ENCODE results near the gene WDFY3.

The WDFY3 gene

DNA sequence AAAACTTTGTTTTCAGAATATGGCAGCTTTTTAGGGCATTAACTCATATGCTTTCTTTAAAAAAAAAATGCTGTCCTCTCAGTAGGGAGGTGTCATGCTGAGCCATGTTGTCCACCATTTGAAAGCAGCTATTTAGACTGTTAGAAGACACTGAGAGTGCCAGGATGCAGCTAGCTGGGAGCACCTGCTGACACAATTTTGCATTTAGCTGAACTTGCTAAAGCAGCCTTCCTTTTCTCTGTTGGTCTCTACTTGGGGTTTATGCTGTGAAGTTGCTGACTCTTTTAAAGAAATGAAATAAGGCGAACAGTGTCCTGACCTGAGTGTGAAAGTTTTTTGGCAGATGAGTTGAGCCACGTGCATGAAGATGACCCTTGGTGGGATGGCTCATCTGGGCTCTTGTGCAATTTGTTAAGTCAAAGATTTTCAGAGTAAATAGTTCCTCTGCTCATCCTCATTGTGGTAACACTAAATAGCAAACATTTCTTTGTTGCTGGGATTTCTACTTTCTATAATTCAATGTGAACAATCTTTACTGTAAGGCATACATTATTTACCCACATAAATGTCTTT lies 319.1 kb downstream of the WDFY3 start:
- WGBS = 21% methylated on average over 2 of the region's 2 CpGs
- Histone ChIP-seq H3K9ac (ENCODE audit: low read depth, low read length) (no peak overlapping the region; the same call in 1 of the 2 replicates), H3K4me3 (ENCODE audit: low read length) (no peak overlapping the region)

DNA sequence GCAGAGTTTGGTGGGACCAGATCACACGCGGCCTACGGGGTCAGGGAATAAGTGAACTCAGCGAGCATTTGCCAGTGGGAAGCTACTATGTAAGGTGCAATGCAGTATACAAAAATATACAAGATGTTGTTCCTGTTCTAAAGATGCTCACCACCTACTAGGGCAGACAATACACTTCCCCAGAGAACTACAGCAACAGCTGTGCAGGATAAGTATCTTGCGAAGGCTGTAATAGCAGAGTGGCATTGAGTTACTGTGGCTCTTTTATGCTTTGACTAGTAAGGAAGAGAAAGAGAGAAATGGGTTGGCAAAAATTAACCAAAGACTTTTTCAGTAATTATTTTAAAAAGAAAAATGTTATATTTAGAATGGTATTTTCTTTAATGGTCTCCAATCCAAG lies 322.4 kb downstream of the WDFY3 start:
- Histone ChIP-seq H3K4me3 (ENCODE audit: low read length) (no peak overlapping the region), H3K27ac (ENCODE audit: low read depth, low read length) (no peak overlapping the region), H3K36me3 (ENCODE audit: insufficient read depth, low read length) (peaks cover 27% of the 10 kb centered on the region), H3K9me3 (ENCODE audit: insufficient read depth, low read depth, low read length) (no peaks in the 10 kb centered on the region), H3K27me3 (ENCODE audit: insufficient read depth, low read length) (no peaks in the 10 kb centered on the region), H3K9ac (ENCODE audit: low read depth, low read length) (no peak overlapping the region), H3K4me1 (ENCODE audit: insufficient read depth, low read length) (peaks cover 31% of the 10 kb centered on the region)
- WGBS = 95% methylated on average over 5 of the region's 5 CpGs

More for the DNA sequence above, 319.1 kb downstream of the WDFY3 start:
- Histone ChIP-seq H3K36me3 (ENCODE audit: insufficient read depth, low read length) (peaks cover 28% of the 10 kb centered on the region), H3K27ac (ENCODE audit: low read depth, low read length) (peak overlapping the region; percentile 54; the same call in 1 of the 2 replicates), H3K27me3 (ENCODE audit: insufficient read depth, low read length) (no peaks in the 10 kb centered on the region), H3K4me1 (ENCODE audit: insufficient read depth, low read length) (peaks cover 38% of the 10 kb centered on the region), H3K9me3 (ENCODE audit: insufficient read depth, low read depth, low read length) (no peaks in the 10 kb centered on the region)

GRCh38 chr4:84639145-84639544 lies 327.3 kb downstream of the WDFY3 start:
- H3K36me3 ChIP-seq (ENCODE audit: insufficient read depth, low read length) = peaks cover 30% of the 10 kb centered on the region
- H3K27ac ChIP-seq (ENCODE audit: low read depth, low read length) = no peak overlapping the region
- no peak overlapping the region for H3K9ac ChIP-seq (ENCODE audit: low read depth, low read length)
- H3K9me3 ChIP-seq (ENCODE audit: insufficient read depth, low read depth, low read length) = no peaks in the 10 kb centered on the region
- no peaks in the 10 kb centered on the region for H3K27me3 ChIP-seq (ENCODE audit: insufficient read depth, low read length)
- WGBS = 65% methylated on average over 1 of the region's 1 CpG
- H3K4me1 ChIP-seq (ENCODE audit: insufficient read depth, low read length) = no peaks in the 10 kb centered on the region
- no peak overlapping the region for H3K4me3 ChIP-seq (ENCODE audit: low read length)

DNA sequence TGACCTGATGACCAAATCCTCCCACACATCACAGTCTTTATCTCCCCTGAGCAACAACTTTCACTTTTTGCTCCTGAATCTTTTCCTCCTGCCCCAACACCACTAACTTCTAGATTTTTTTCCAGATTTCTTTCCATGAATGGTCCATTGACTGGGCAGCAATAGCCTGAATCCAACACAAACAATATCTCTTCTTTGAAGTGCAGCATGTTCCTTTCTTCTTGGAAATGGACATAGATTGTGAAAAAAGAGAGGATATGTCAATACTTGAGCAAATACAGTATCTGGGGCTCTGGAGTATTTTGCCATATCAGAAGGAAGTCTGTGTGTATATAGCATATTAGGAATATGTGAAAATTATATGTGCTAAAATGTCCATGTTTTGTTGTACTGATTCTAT lies 328.4 kb downstream of the WDFY3 start:
- peaks cover 26% of the 10 kb centered on the region for H3K36me3 ChIP-seq (ENCODE audit: insufficient read depth, low read length)
- no peak overlapping the region for H3K27ac ChIP-seq (ENCODE audit: low read depth, low read length)
- no peaks in the 10 kb centered on the region for H3K9me3 ChIP-seq (ENCODE audit: insufficient read depth, low read depth, low read length)
- no peaks in the 10 kb centered on the region for H3K4me1 ChIP-seq (ENCODE audit: insufficient read depth, low read length)
- no peak overlapping the region for H3K9ac ChIP-seq (ENCODE audit: low read depth, low read length)
- no peaks in the 10 kb centered on the region for H3K27me3 ChIP-seq (ENCODE audit: insufficient read depth, low read length)
- H3K4me3 ChIP-seq (ENCODE audit: low read length) = no peak overlapping the region

DNA sequence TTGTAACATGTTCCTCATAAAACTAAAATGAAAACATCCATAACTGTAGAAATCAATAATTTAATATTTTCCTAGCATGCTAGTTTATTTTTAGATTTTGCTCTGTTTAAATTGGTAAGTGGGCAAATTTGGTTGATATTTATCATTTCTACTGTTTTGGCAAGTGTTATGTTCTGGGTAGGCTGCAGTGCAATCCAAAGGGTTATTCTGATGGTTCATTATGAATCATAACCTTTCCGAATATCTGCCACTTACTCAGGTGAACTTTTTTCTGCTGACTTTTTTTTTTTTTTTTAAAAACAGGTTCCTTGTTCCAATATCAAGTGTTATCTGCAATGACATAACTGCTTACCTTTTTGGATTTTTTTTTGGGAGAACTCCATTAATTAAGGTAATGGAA lies 331.5 kb downstream of the WDFY3 start:
- no peak overlapping the region for H3K27ac ChIP-seq (ENCODE audit: low read depth, low read length)
- H3K4me3 ChIP-seq (ENCODE audit: low read length) = no peak overlapping the region
- H3K9me3 ChIP-seq (ENCODE audit: insufficient read depth, low read depth, low read length) = no peaks in the 10 kb centered on the region
- H3K36me3 ChIP-seq (ENCODE audit: insufficient read depth, low read length) = peaks cover 8% of the 10 kb centered on the region
- H3K27me3 ChIP-seq (ENCODE audit: insufficient read depth, low read length) = no peaks in the 10 kb centered on the region
- WGBS = 94% methylated on average over 1 of the region's 1 CpG
- H3K4me1 ChIP-seq (ENCODE audit: insufficient read depth, low read length) = no peaks in the 10 kb centered on the region
- no peak overlapping the region for H3K9ac ChIP-seq (ENCODE audit: low read depth, low read length)

GRCh38 chr4:84632092-84632491 lies 334.4 kb downstream of the WDFY3 start:
- no peak overlapping the region for H3K9ac ChIP-seq (ENCODE audit: low read depth, low read length)
- no peaks in the 10 kb centered on the region for H3K9me3 ChIP-seq (ENCODE audit: insufficient read depth, low read depth, low read length)
- H3K27me3 ChIP-seq (ENCODE audit: insufficient read depth, low read length) = no peaks in the 10 kb centered on the region
- H3K4me1 ChIP-seq (ENCODE audit: insufficient read depth, low read length) = no peaks in the 10 kb centered on the region
- no peak overlapping the region for H3K27ac ChIP-seq (ENCODE audit: low read depth, low read length)
- WGBS = 100% methylated on average over 2 of the region's 2 CpGs
- no peak overlapping the region for H3K4me3 ChIP-seq (ENCODE audit: low read length)
- H3K36me3 ChIP-seq (ENCODE audit: insufficient read depth, low read length) = peaks cover 5% of the 10 kb centered on the region

GRCh38 chr4:84631573-84631972 lies 334.9 kb downstream of the WDFY3 start:
- no peaks in the 10 kb centered on the region for H3K27me3 ChIP-seq (ENCODE audit: insufficient read depth, low read length)
- WGBS = 98% methylated on average over 2 of the region's 3 CpGs
- H3K4me1 ChIP-seq (ENCODE audit: insufficient read depth, low read length) = no peaks in the 10 kb centered on the region
- no peak overlapping the region for H3K27ac ChIP-seq (ENCODE audit: low read depth, low read length)
- no peaks in the 10 kb centered on the region for H3K9me3 ChIP-seq (ENCODE audit: insufficient read depth, low read depth, low read length)
- peaks cover 5% of the 10 kb centered on the region for H3K36me3 ChIP-seq (ENCODE audit: insufficient read depth, low read length)
- no peak overlapping the region for H3K4me3 ChIP-seq (ENCODE audit: low read length)
- no peak overlapping the region for H3K9ac ChIP-seq (ENCODE audit: low read depth, low read length)

GRCh38 chr4:84626673-84627072 lies 339.8 kb downstream of the WDFY3 start:
- WGBS = 91% methylated on average over 5 of the region's 5 CpGs
- H3K27ac ChIP-seq (ENCODE audit: low read depth, low read length) = no peak overlapping the region
- peaks cover 8% of the 10 kb centered on the region for H3K4me1 ChIP-seq (ENCODE audit: insufficient read depth, low read length)
- H3K9ac ChIP-seq (ENCODE audit: low read depth, low read length) = no peak overlapping the region
- H3K4me3 ChIP-seq (ENCODE audit: low read length) = no peak overlapping the region
- H3K27me3 ChIP-seq (ENCODE audit: insufficient read depth, low read length) = no peaks in the 10 kb centered on the region
- no peaks in the 10 kb centered on the region for H3K9me3 ChIP-seq (ENCODE audit: insufficient read depth, low read depth, low read length)
- H3K36me3 ChIP-seq (ENCODE audit: insufficient read depth, low read length) = no peaks in the 10 kb centered on the region; the same call in 1 of the 2 replicates

- Histone ChIP-seq H3K9ac (ENCODE audit: low read depth, low read length) (no peak overlapping the region), H3K27ac (ENCODE audit: low read depth, low read length) (no peak overlapping the region), H3K4me1 (ENCODE audit: insufficient read depth, low read length) (peaks cover 8% of the 10 kb centered on the region), H3K9me3 (ENCODE audit: insufficient read depth, low read depth, low read length) (no peaks in the 10 kb centered on the region), H3K27me3 (ENCODE audit: insufficient read depth, low read length) (no peaks in the 10 kb centered on the region), H3K4me3 (ENCODE audit: low read length) (no peak overlapping the region), H3K36me3 (ENCODE audit: insufficient read depth, low read length) (peaks cover 5% of the 10 kb centered on the region)
- WGBS = 95% methylated on average over 11 of the region's 11 CpGs
Observed at GRCh38 chr4:84623661-84624060, 342.8 kb downstream of the WDFY3 start.

- H3K4me1 ChIP-seq (ENCODE audit: insufficient read depth, low read length) = peaks cover 8% of the 10 kb centered on the region
- peaks cover 6% of the 10 kb centered on the region for H3K36me3 ChIP-seq (ENCODE audit: insufficient read depth, low read length)
- H3K27me3 ChIP-seq (ENCODE audit: insufficient read depth, low read length) = no peaks in the 10 kb centered on the region
- no peak overlapping the region for H3K4me3 ChIP-seq (ENCODE audit: low read length)
- no peak overlapping the region for H3K27ac ChIP-seq (ENCODE audit: low read depth, low read length)
- 50% methylated on average over 1 of the region's 1 CpG for WGBS
- no peak overlapping the region for H3K9ac ChIP-seq (ENCODE audit: low read depth, low read length)
- no peaks in the 10 kb centered on the region for H3K9me3 ChIP-seq (ENCODE audit: insufficient read depth, low read depth, low read length)
Observed at GRCh38 chr4:84622959-84623358, 343.5 kb downstream of the WDFY3 start.
